Endodermal cell (in vitro differentiated cells): ENCODE measurements around the gene TMEM138. TPM values are rescaled to one million over a fixed set of nuclear protein-coding genes. Genes with fewer than 3 reads are reported as not detected.

Experiments
- DNase-seq: peaks from one replicate; pipeline ENCODE4 v3.0.0-alpha.2; 2017
- H3K27ac ChIP-seq: 2 replicates; pipeline ENCODE4 v1.5.1; 2013; ENCODE audit warnings: mild to moderate bottlenecking, low read depth, low read length, moderate library complexity
- H3K27me3 ChIP-seq: 2 replicates; pipeline ENCODE4 v1.6.1; 2013; ENCODE audit warnings: mild to moderate bottlenecking, low read length, moderate library complexity; ENCODE audit not compliant: insufficient read depth, control insufficient read depth, poor library complexity, severe bottlenecking
- H3K36me3 ChIP-seq: 2 replicates; pipeline ENCODE4 v1.7.0; 2013; ENCODE audit warnings: mild to moderate bottlenecking, low read length, moderate library complexity; ENCODE audit not compliant: control insufficient read depth, insufficient read depth
- H3K4me1 ChIP-seq: one replicate; pipeline ENCODE4 v1.7.0; 2013; ENCODE audit warnings: low read length; ENCODE audit not compliant: control insufficient read depth, insufficient read depth
- H3K4me3 ChIP-seq: 2 replicates; pipeline ENCODE4 v1.5.1; 2013; ENCODE audit warnings: mild to moderate bottlenecking, low read length, moderate library complexity
- H3K9ac ChIP-seq: 2 replicates; pipeline ENCODE4 v1.6.1; 2013; ENCODE audit warnings: mild to moderate bottlenecking, low read length, moderate library complexity; ENCODE audit not compliant: poor library complexity, severe bottlenecking; ENCODE audit errors: extremely low read depth
- H3K9me3 ChIP-seq: 2 replicates; pipeline ENCODE4 v1.6.1; 2013; ENCODE audit warnings: mild to moderate bottlenecking, low read length, moderate library complexity; ENCODE audit not compliant: control insufficient read depth
- H3K27ac Mint-ChIP-seq: 2 replicates; pipeline ENCODE4 v1.8.0; 2020; ENCODE audit warnings: mixed read lengths
- H3K27me3 Mint-ChIP-seq: 2 replicates; pipeline ENCODE4 v1.8.0; 2021; ENCODE audit warnings: mild to moderate bottlenecking, mixed read lengths; ENCODE audit not compliant: insufficient read depth
- H3K36me3 Mint-ChIP-seq: 2 replicates; pipeline ENCODE4 v1.8.0; 2020; ENCODE audit warnings: low read depth, mixed read lengths
- H3K4me1 Mint-ChIP-seq: 2 replicates; pipeline ENCODE4 v1.8.0; 2020; ENCODE audit warnings: mixed read lengths
- H3K4me3 Mint-ChIP-seq: 2 replicates; pipeline ENCODE4 v1.8.0; 2020; ENCODE audit warnings: mild to moderate bottlenecking, moderate library complexity, mixed read lengths
- H3K9me3 Mint-ChIP-seq: 2 replicates; pipeline ENCODE4 v1.8.0; 2020; ENCODE audit warnings: mild to moderate bottlenecking, mixed read lengths
- WGBS, 2 experiments: methylation state at CpG; one replicate each; pipeline versions ENCODE4 v1.1.5 to v1.1.7; 2013; ENCODE audit warnings: missing lambda C conversion rate in 2 of 2, mixed read lengths in 1 of 2; ENCODE audit not compliant: insufficient coverage in 1 of 2, insufficient read length in 1 of 2; 5-methylcytosine and 5-hydroxymethylcytosine counted together
- total RNA-seq, 2 donors: library from RNA; stranded (reverse); fragmentation: NEBNext Ultra II Directional in 1 of 2; extraction: Animal tissue kit (Norgen Biotek cat#: 25700) in 1 of 2; gene quantifications; 2 replicates in 1 of 2; 3 replicates in 1 of 2; pipeline ENCODE4 v1.2.1, GENCODE V29; 2021
- TF ChIP-seq, protein P1 (sequence below): fragments of 200-600 bp; sonication (generic); conservative IDR thresholded peaks from 2 replicates; pipeline ENCODE4 v1.5.0; 2021; ENCODE audit warnings: antibody characterized with exemption, mild to moderate bottlenecking

Gene TMEM138
- total RNA-seq, 2 donors from 2014 or later = 26.5 to 29.3 TPM

DNA sequence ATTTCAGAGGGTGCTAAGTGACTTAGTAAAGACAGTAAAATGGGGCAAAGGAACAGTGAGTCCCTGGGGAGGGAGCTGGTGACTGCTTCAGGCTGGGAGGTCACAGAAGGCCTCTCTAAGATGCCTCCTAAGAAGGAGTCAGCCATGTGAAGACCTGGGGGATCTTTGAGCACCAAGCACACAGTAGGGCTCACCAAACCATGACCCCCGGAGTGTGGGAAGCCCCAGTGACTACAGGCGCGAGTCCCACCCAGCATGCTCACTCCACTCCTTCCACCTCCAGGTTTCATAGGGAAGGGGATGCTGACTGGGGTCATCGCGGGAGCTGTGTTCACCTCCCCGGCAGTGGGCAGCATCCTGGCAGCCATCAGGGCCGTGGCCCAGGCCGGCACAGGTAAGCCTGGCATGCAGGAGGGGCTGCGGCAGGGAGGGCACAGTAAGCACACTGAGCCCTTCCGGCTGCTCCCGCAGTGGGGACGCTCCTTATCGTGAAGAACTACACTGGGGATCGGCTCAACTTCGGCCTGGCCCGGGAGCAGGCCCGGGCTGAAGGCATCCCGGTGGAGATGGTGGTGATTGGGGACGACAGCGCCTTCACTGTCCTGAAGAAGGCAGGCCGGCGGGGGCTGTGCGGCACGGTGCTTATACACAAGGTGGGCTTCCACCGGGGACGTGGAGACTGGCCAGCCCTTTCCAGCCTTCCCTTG lies 23.2 kb upstream of the TMEM138 start:
- 91 to 94% methylated on average over 15 to 26 of the region's 26 CpGs for WGBS, 2 experiments
- Histone ChIP-seq H3K9me3 (no peaks in the 10 kb centered on the region), H3K9ac (no peak overlapping the region), H3K4me1 (peaks cover 2% of the 10 kb centered on the region), H3K27ac (no peak overlapping the region), H3K27me3 (no peaks in the 10 kb centered on the region), H3K4me3 (no peak overlapping the region), H3K36me3 (peaks cover 8% of the 10 kb centered on the region)
- peaks cover 1% of the 10 kb centered on the region for H3K4me1 Mint-ChIP-seq
- peaks cover 31% of the 10 kb centered on the region for H3K36me3 Mint-ChIP-seq
- no peaks in the 10 kb centered on the region for H3K27me3 Mint-ChIP-seq
- H3K4me3 Mint-ChIP-seq = no peak overlapping the region
- peak overlapping the region; percentile 64 for H3K27ac Mint-ChIP-seq
- no peak for DNase-seq
- no peaks in the 10 kb centered on the region for H3K9me3 Mint-ChIP-seq
- TF ChIP-seq, protein P1, sequence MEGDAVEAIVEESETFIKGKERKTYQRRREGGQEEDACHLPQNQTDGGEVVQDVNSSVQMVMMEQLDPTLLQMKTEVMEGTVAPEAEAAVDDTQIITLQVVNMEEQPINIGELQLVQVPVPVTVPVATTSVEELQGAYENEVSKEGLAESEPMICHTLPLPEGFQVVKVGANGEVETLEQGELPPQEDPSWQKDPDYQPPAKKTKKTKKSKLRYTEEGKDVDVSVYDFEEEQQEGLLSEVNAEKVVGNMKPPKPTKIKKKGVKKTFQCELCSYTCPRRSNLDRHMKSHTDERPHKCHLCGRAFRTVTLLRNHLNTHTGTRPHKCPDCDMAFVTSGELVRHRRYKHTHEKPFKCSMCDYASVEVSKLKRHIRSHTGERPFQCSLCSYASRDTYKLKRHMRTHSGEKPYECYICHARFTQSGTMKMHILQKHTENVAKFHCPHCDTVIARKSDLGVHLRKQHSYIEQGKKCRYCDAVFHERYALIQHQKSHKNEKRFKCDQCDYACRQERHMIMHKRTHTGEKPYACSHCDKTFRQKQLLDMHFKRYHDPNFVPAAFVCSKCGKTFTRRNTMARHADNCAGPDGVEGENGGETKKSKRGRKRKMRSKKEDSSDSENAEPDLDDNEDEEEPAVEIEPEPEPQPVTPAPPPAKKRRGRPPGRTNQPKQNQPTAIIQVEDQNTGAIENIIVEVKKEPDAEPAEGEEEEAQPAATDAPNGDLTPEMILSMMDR = no peak

DNA sequence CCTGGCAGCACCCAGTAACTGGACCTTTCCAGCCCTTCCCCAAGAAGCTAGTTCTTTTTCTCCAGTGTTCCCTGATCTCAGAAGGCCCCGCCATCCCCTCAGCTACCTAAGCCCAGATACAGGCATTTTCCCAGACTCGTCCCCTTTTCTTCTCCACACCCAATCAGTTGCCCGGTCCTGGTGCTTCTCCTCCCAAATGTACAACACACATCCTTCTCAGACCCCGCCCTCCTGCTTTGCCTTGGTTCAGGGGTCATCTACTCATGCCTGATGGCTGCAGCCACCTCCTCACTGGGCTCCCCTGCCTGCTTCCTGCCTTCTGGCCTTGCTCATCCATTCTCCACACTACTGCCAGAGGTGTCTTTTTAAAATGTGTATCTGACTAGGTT lies 22.7 kb upstream of the TMEM138 start:
- Histone ChIP-seq H3K9ac (no peak overlapping the region), H3K4me1 (no peaks in the 10 kb centered on the region), H3K27ac (no peak overlapping the region), H3K4me3 (no peak overlapping the region), H3K36me3 (peaks cover 8% of the 10 kb centered on the region), H3K9me3 (no peaks in the 10 kb centered on the region), H3K27me3 (no peaks in the 10 kb centered on the region)
- peaks cover 34% of the 10 kb centered on the region for H3K36me3 Mint-ChIP-seq
- H3K27me3 Mint-ChIP-seq = no peaks in the 10 kb centered on the region
- H3K4me3 Mint-ChIP-seq = no peak overlapping the region
- no peaks in the 10 kb centered on the region for H3K9me3 Mint-ChIP-seq
- no peak for DNase-seq
- 86 to 93% methylated on average over 2 to 4 of the region's 4 CpGs for WGBS, 2 experiments
- TF ChIP-seq, protein P1 = no peak
- H3K4me1 Mint-ChIP-seq = no peaks in the 10 kb centered on the region
- H3K27ac Mint-ChIP-seq = no peak overlapping the region

DNA sequence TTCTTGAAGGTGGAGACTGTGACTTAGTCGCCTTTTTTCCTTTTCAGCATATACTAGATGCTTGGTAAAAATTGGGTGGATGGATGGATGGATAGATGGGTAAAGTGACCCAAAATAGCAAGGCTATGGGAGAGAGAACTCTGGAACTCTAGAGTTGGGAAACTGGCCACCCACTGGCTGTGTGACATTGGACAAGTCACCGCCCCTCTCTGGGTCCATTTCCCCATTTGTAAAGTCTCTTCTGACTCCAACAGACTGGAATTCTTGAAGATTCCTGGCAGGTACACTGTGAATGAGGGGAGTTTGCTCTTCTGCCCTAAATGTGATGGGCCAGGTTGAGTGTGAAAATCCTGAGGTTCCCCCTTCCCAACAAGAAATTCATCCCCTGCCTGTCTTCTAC lies 21.2 kb upstream of the TMEM138 start:
- H3K36me3 Mint-ChIP-seq = peaks cover 38% of the 10 kb centered on the region
- Histone ChIP-seq H3K36me3 (peaks cover 8% of the 10 kb centered on the region), H3K27ac (no peak overlapping the region), H3K4me3 (no peak overlapping the region), H3K9me3 (no peaks in the 10 kb centered on the region), H3K4me1 (no peaks in the 10 kb centered on the region), H3K27me3 (no peaks in the 10 kb centered on the region), H3K9ac (no peak overlapping the region)
- no peak overlapping the region for H3K27ac Mint-ChIP-seq
- no peaks in the 10 kb centered on the region for H3K27me3 Mint-ChIP-seq
- H3K9me3 Mint-ChIP-seq = no peaks in the 10 kb centered on the region
- H3K4me1 Mint-ChIP-seq = no peaks in the 10 kb centered on the region
- TF ChIP-seq, protein P1 = no peak
- H3K4me3 Mint-ChIP-seq = no peak overlapping the region
- WGBS, 2 experiments = 75 to 92% methylated on average over 1 to 2 of the region's 2 CpGs
- DNase-seq = no peak
